RKO (cell line): ENCODE data around the gene NHEJ1.
"Not testable (repeated sequence)": the region's sequence is repeated elsewhere in the genome, so short reads cannot be mapped to it uniquely, and the experiment has no call there.

Experiments used
- DNase-seq: peaks from one replicate; pipeline ENCODE4 v3.0.0-alpha.2; 2016; ENCODE audit warnings: low spot score

NHEJ1 gene, protein sequence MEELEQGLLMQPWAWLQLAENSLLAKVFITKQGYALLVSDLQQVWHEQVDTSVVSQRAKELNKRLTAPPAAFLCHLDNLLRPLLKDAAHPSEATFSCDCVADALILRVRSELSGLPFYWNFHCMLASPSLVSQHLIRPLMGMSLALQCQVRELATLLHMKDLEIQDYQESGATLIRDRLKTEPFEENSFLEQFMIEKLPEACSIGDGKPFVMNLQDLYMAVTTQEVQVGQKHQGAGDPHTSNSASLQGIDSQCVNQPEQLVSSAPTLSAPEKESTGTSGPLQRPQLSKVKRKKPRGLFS

GRCh38 chr2:219160186-219161017 lies at the start of gene NHEJ1:
Gene NHEJ1 (minus strand): TSS chr2:219160815. CDS start chr2:219158362, 2,453 bp downstream.
- DNase-seq, result peak; percentile 92

DNA sequence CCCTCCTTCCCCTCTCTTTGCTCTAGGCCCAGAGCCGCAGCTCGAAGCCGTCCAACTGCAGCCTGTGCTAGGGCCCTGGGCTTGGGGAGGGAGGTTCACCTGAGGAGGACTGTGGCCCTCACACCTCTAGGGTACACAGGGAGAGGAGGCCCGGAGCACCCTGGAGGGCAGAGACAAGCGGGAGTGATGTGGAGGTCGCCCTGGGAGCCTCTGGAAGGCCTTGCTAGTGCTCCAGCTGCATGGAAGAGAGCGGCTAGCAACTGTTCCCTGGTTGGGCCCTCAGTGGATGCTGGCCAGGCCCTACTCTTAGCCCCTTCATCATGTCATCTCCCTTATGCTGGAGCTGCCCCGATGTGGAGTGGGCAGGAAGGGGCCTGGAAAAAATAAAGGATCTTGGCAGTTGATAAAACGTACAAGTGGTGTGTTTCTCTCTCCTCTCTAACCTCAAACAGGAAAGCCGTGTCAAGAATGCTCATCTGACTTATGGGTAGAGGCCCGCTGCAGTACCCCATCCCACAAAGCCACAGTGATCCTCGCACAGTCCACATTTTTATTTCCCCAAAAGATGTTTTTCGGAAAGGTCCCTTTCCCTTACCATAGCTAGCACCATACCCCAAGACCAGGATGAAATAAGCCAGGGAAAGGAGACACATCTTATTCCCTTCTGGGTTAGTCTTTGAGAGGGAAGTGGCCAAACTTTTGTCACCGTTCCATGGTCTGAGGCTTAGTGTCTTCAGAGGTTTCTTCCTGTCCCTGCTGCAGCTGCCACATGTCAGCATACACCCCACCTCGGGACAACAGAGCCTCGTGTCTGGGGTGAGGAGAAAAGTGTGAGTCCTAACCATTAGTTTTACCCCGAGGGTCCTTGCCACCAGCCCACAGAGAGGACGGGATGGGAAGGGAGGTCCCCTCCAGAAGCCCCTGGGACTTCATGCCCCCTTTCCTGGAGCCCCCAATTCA lies 48.9 kb upstream of the NHEJ1 start:
- no peak for DNase-seq

DNA sequence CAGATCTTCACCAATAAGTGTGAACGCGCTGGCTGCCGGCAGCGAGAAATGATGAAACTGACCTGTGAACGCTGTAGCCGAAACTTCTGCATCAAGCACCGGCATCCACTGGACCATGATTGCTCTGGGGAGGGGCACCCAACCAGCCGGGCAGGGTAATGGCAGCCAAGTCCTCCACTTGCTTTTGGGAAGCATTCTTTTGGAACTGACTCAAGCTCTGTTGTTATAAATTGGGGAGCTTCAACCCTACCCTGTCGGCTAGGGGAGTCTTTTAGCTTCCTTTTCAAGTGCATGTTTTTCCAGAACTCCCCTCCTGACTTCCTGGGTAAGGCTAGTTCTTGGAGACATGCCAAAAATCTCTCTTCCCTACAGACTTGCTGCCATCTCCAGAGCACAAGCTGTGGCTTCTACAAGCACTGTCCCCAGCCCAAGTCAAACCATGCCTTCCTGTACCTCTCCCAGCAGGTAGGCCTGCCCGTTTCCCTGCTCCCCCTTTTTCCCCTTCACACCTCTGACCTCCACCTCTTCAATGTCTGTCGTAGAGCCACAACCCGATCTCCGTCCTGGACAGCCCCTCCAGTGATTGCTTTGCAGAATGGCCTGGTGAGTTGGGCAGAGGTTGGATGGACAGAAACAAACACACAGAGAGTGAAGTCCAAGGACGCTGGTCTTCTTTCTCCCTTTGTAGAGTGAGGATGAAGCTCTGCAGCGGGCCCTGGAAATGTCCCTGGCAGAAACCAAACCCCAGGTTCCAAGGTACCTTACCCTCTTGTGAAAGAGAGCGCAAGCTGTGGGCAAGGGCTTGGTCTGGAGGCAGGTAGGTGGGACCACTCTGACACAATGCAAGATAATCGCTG lies 47.5 kb upstream of the NHEJ1 start:
- peak; percentile 39 for DNase-seq

DNA sequence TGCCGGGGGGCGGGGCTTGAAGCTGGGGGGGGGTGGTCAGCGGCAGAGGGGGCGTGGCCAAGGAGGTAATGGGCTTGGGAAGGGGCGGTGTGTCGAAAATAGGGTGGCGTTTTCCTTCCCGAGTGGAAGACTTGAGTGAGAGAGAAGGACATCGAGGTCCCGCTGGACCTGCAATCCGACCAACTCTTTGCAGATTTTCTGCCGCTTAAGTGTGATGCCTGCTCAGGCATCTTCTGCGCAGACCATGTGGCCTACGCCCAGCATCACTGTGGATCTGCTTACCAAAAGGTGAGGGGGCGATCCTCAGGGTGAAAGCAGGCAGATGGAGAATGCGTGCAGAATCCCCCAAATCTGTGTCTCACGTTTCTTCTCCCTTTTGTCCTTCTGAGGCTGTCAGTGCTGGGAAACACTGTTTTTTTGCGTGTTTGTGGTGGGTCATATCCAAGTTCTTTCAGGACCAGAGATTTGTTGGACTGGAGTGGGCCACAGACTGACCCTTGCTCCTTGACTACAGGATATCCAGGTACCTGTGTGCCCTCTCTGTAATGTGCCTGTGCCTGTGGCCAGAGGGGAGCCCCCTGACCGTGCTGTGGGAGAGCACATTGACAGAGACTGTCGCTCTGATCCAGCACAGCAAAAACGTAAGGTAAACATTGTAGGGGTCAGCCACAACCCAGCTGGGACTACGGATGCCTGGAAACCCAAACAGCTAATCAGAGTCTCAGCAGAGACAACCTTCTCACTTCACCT lies 46.7 kb upstream of the NHEJ1 start:
- DNase-seq, result no peak

DNA sequence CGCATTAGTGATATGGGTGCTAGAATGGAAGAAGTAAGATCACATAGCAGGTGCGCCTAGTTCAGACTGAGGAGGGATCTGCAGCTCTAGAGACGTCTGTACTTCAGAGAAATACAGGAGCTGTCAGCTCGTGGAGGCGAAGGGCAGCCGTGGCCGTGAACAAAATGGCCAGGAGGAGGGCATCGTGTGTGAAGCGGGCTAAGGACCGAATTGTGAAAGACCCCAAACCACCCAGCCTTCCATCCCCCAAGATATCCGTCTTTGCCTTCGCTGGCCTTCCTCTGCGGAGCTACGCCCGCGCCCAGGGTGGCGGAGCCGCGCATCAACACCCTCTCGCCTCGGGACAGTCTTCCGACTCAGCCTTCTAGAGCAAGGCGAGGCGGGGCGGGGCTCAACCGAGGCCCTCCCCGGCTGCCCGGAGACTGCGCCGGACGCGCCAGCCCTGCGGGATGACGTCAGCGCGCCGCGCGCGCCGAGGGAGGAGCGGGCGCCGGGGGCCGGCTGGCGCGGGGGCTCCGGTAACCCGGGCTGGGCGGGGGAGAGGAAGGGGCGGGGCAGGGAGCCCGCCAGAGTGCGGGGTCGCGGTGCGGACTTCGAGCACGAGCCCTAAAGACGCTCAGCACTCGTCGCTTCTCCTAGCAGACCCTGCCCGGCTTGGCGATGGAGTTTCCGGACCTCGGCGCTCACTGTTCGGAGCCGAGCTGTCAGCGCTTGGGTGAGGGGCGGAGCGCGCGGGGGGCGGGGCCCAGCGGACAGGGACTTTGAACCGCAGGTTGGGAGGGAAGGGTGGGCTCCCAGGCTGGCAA lies 45.9 kb upstream of the NHEJ1 start, which contains the start of gene ZFAND2B:
TSS of gene ZFAND2B (plus strand) at position 455 of the 806 bp plus-strand sequence. CDS start at position 661, 206 bp downstream.
- DNase-seq, result peak; percentile 94

- DNase-seq, result no peak
Measured at GRCh38 chr2:219205981-219206327, 45.3 kb upstream of the NHEJ1 start.

DNA sequence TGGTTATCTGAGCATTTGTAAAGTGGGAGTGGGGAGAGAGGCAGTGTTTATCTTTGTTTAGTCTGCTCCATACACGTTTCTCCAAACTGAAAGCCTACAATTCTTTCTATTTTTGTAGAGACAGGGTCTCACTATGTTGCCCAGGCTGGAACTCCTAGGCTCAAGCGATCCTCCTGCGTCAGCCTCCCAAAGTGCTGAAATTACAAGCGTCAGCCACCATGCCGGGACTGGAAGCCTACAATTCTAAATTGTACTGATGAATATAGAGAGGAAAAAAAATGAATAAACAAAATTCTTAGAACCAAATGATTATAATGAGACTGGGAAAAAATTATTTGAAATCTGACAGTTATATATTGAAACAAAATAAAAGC lies 44.5 kb upstream of the NHEJ1 start:
- no peak for DNase-seq

DNA sequence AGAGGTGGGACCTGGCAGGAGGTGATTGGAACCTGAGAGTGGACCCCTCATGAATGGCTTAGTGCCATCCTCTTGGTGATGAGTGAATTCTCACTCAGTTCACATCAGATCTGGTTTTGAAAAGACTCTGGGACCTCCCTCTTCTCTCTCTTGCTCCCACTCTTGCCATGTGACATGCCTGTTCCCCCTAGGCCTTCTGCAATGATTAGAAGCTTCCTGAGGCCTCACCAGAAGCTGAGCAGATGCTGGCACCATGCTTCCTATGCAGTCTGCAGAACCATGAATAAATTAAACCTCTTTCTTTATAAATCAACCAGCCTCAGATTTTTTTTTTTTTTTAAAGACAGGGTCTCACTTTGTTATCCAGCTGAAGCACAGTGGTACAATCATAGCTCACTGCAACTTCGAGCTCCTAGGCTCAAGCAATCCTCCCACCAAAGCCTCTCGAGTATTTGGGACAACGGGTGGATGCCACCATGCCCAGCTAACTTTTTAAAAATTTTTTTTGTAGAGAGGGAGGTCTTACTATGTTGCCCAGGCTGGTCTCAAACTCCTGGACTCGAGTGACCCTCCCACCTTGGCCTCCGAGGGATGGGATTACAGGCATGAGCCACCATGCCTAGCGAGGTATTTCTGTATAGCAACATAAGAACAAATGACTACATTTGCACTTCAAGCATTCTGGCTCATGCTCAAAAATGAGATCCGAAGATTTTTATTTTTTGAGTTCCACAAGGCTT lies 44.0 kb upstream of the NHEJ1 start:
- no peak for DNase-seq

- not testable (repeated sequence) for DNase-seq
Measured at GRCh38 chr2:219201331-219201730, 40.7 kb upstream of the NHEJ1 start.

- not testable (repeated sequence) for DNase-seq
Measured at GRCh38 chr2:219200502-219201326, 40.1 kb upstream of the NHEJ1 start.

DNA sequence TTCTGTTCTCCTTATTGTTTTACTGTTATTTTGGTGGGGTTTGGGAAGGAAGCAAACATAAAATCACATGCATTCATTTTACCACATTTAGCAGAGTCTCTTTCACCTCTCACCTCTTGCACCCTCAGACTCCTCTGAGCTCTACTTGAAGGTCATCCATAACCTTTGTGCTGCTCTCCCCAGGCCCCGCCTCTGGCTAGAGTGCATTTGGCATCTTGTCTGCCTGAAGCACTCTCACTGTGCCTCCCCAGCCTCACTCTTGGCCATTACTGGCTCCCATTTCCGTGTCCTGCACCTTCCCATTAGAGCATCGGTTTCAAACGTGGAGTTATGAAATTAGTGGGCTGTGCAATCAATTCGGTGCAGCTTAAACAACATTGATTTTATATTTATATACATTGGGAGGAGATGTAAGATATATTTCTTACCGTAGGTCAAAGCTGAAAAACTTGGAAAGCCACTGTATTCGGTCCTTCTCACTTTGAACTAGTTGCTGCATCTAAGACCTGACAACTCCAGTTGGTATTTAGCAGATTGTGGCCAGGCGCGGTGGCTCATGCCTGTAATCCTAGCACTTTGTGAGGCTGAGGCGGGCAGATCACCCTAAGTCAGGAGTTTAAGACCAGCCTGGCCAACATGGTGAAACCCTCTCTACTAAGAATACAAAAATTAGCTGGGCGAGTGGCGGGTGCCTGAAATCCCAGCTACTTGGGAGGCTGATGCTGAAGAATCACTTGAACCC lies 39.0 kb upstream of the NHEJ1 start:
- no peak for DNase-seq

- no peak for DNase-seq
Measured at GRCh38 chr2:219198974-219199373, 38.4 kb upstream of the NHEJ1 start.

DNA sequence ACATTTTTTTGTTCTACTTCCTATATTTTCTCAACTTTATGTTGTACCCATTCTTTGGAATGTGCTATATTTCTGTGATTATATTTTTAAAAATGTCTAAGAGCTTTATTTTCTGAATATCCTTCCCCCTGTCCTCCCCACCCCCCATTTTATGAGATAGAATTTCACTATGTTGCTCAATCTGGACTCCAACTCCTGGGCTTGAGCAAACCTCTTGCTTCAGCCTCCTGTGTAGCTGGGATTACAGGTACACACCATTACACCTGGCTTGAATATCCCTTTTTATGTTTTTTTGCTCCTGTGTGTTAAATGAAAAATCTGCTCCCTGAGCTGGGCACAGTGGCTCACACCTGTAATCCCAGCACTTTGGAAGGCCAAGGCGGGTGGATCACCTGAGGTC lies 36.8 kb upstream of the NHEJ1 start:
- DNase-seq, result no peak

DNA sequence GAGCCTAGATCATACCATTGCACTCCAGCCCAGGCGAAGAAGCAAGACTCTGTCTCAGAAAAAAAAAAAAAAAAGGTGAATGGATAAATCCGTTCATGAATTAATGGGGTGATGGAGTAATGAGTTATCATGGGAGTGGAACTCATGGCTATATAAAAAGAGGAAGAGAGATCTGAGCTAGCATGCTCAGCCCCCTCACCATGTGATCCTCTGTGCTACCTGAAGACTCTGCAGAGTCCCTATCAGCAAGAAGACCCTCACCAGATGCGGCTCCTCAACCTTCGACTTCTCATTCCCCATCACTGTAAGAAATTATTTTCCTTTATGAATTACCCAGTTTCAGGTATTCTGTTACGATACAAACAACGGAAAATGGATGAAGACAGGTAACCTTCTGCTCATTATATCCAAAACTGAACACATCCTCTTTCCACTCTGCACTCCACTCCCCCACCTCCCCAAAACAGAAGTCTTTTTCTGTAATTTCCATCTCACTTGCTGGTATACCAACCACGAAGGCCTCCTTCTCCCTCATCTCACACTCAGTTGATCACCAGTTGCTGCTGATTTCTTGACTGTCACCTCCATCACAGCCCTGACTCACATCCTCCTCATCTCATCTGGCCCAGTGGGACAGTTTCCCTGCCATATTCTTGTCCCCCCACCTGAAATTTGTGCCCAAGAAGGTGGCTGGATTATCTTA lies 26.3 kb upstream of the NHEJ1 start:
- DNase-seq, result no peak

DNA sequence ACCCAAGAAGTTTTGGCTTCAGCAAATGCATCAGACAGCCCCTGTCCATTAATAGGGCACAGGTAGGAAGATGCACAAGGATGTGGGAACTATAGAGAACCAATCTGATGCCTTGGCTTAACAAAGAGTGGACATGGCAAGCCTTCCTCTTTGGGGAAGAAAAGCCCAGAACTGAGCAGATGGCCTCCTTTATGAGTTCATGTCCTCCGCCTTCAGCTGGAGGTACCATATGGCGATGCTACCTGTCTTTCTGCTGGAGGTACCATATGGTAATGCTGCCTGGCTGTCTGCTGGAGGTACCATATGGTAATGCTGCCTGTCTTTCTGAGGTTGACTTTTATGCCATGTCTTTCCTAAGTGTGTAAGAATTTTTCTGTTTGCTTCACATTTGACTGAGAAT lies 23.5 kb upstream of the NHEJ1 start:
- no peak for DNase-seq

DNA sequence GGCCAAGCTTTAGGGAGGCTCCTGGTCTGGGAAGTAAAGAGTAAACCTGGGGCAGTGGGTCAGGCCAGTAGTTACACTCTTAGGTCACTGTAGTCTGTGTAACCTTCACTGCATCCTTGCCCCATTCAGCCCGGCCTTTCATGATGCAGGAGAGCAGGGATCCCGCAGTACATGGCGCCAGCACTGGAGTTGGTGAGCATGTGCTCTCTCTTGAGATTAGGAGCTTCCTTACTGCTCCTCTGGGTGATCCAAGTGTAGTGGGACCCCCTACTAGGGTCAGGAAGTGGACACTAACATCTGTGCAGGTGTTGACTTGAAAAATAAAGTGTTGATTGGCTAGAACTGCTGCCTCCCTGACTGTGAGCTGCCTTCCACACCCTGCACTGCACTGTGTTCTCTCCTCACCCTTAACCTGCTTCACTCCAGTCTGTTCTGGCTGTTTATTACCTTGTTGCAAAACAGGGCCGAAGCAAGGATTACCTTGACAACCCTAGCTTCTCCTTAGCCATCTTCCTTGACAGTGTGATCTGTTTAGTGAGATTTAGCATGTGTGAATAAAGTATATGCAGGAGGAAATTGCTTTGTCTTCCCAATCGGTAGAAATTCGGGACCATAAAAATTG lies 22.6 kb upstream of the NHEJ1 start:
- no peak for DNase-seq
